ENCODE data around the gene PPP3CB. TPM values are rescaled to one million over a fixed set of nuclear protein-coding genes. Genes with fewer than 3 reads are reported as not detected.

Gene PPP3CB
- total RNA-seq, 4 donors from 2014 or later, result 41.1 to 57.7 (median 46.2) TPM

DNA sequence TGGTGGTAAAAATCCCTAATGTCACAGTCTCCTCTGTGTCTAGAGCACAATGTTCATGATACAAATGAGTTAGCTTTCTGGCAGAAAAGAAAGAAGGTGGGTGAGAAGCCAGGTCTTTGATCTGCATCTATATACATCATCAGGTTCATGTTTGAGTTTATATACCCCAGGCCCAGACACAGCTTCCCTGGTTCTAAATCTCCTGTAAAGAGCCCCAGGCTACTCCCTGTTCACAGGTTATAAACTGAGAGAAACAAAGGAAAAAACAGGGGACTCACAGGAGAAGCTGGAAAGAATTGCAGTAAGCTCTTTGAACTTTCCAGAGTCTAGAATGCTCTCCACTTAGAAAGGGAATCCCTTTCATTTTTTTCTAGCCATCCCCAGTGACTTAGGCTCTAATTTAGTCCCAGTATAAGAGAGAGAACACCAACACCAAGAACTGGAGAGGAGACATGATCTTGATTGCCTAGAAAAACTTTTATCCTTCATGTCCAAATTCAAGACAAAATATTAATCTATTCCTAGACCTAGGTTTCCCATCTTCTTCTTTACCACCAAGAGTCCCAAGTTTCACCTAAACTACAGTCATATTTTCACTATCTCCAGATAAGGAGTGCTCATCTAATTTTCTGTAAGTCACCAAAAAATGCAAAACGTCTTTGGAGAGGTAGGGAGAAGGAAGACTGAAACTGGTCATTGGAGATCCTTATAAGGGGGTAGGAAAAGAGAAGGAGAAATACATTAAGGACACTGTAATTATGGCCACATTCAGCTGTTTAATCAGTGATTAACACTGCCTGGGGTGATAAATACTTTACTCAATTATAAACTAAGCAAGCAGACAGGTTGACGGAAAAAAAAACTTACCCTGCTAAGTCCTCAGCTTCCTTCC is 62.9 kb downstream of the PPP3CB start:
- no peak for ATAC-seq (ENCODE audit: low FRiP score)
- no peak for DNase-seq (ENCODE audit: low spot score)
- TF ChIP-seq, protein P1, sequence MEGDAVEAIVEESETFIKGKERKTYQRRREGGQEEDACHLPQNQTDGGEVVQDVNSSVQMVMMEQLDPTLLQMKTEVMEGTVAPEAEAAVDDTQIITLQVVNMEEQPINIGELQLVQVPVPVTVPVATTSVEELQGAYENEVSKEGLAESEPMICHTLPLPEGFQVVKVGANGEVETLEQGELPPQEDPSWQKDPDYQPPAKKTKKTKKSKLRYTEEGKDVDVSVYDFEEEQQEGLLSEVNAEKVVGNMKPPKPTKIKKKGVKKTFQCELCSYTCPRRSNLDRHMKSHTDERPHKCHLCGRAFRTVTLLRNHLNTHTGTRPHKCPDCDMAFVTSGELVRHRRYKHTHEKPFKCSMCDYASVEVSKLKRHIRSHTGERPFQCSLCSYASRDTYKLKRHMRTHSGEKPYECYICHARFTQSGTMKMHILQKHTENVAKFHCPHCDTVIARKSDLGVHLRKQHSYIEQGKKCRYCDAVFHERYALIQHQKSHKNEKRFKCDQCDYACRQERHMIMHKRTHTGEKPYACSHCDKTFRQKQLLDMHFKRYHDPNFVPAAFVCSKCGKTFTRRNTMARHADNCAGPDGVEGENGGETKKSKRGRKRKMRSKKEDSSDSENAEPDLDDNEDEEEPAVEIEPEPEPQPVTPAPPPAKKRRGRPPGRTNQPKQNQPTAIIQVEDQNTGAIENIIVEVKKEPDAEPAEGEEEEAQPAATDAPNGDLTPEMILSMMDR (IDR thresholded peaks at IDR 0.05), result no peak

GRCh38 chr10:73426318-73426717 is 69.5 kb downstream of the PPP3CB start:
- ATAC-seq (ENCODE audit: low FRiP score) (no peak), DNase-seq (ENCODE audit: low spot score) (no peak)
- TF ChIP-seq, protein P1 (IDR thresholded peaks at IDR 0.05), result no peak

- TF ChIP-seq, protein P1 (IDR thresholded peaks at IDR 0.05), result no peak
- DNase-seq (ENCODE audit: low spot score) (no peak), ATAC-seq (ENCODE audit: low FRiP score) (no peak)
Observed at GRCh38 chr10:73424478-73424877, 71.3 kb downstream of the PPP3CB start.

DNA sequence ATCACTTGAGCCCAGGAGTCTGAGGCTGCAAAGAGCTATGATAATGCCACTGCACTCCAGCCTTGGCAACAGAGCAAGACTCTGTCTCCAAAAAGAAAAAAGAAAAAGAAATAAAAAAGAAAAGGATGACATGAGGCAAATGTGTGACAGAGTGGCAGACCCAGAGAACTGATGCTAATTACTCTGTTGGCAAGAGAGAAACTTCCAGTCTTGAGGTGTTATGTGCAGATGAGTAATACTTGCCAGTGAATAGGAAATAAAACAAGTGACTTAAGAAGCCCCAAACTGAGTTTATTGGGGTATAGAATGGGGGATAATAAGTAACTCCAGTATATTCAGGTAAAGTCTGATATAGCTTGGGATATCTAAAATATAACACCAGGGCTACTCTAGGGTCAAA is 72.5 kb downstream of the PPP3CB start:
- TF ChIP-seq, protein P1 (IDR thresholded peaks at IDR 0.05), result no peak
- DNase-seq (ENCODE audit: low spot score) (no peak), ATAC-seq (ENCODE audit: low FRiP score) (no peak)

- DNase-seq (ENCODE audit: low spot score), result no peak
- no peak for ATAC-seq (ENCODE audit: low FRiP score)
- TF ChIP-seq, protein P1 (IDR thresholded peaks at IDR 0.05), result no peak
Observed at GRCh38 chr10:73416571-73416970, 79.3 kb downstream of the PPP3CB start.

DNA sequence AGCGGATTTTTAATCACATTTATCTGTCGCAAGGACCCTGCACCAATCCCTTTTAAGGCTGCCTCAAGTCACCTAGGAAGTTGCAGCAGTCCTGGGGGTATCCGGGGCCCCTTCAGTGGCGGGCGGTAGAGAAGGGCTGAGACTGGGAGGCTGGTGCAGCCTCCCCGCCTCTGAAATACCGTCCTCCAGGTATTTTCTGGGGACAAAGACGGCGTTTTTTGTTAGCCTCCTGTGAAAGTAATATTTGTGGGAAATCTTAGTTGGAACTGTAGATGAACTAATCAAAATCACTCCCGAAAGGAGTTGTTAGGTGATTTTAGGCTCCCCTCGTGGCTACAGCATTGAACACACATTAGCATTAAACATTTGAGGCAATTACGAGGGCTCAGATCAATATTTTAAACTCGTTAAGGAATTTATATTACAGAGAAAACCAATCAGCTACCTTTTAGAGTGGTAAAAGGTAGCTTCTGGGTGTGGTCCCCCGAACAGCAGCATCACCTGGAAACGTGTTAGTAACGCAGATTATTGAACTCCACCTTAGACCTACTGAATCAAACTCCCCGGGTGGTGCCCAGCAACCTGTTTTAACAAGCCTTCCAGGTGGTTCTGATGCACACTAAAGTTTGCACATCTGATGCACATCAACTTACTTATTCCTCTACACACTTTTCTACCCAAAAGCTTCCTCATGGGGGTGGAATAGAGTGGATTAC is 81.4 kb downstream of the PPP3CB start:
- DNase-seq (ENCODE audit: low spot score) (no peak), ATAC-seq (ENCODE audit: low FRiP score) (peak; percentile 19)
- TF ChIP-seq, protein P1 (IDR thresholded peaks at IDR 0.05), result no peak
